GM23248 (cell line): Measurements from ENCODE around the gene CEMIP2. TPM values are rescaled to one million over a fixed set of nuclear protein-coding genes. Genes with fewer than 3 reads are reported as not detected.

ENCODE experiments used
- DNase-seq: peaks from one replicate; pipeline ENCODE4 v3.0.0-alpha.2; 2015
- H2AFZ ChIP-seq: fragments of 200-600 bp; sonication (generic); 2 replicates; pipeline ENCODE4 v1.6.1; 2016; ENCODE audit warnings: antibody characterized with exemption
- H3F3A ChIP-seq: fragments of 200-600 bp; sonication (generic); 2 replicates; pipeline ENCODE4 v1.6.1; 2016; ENCODE audit warnings: mild to moderate bottlenecking, antibody characterized with exemption, mixed run types; ENCODE audit not compliant: insufficient read depth
- H3K27ac ChIP-seq: fragments of 200-600 bp; sonication (generic); 2 replicates; pipeline ENCODE4 v1.5.1; 2016; ENCODE audit warnings: mild to moderate bottlenecking
- H3K27me3 ChIP-seq: fragments of 200-600 bp; sonication (generic); replicated peaks from 2 replicates; pipeline ENCODE4 v1.6.1; 2016; ENCODE audit warnings: mild to moderate bottlenecking; ENCODE audit not compliant: insufficient read depth
- H3K36me3 ChIP-seq: fragments of 200-600 bp; sonication (generic); 2 replicates; pipeline ENCODE4 v1.6.1; 2016; ENCODE audit warnings: low read depth, mild to moderate bottlenecking
- H3K4me1 ChIP-seq: fragments of 200-600 bp; sonication (generic); 2 replicates; pipeline ENCODE4 v1.6.1; 2016; ENCODE audit warnings: mild to moderate bottlenecking; ENCODE audit not compliant: insufficient read depth
- H3K4me2 ChIP-seq: fragments of 200-600 bp; sonication (generic); one replicate; pipeline ENCODE4 v1.6.1; 2016; ENCODE audit warnings: mild to moderate bottlenecking; ENCODE audit not compliant: unreplicated experiment
- H3K4me3 ChIP-seq: fragments of 200-600 bp; sonication (generic); 2 replicates; pipeline ENCODE4 v1.5.1; 2016; ENCODE audit warnings: mild to moderate bottlenecking
- H3K79me2 ChIP-seq: fragments of 200-600 bp; sonication (generic); 2 replicates; pipeline ENCODE4 v1.6.1; 2016; ENCODE audit warnings: mild to moderate bottlenecking; ENCODE audit not compliant: insufficient read depth
- H3K9ac ChIP-seq: fragments of 200-600 bp; sonication (generic); 2 replicates; pipeline ENCODE4 v1.6.1; 2016; ENCODE audit warnings: mild to moderate bottlenecking
- H3K9me2 ChIP-seq: fragments of 200-600 bp; sonication (generic); 2 replicates; pipeline ENCODE4 v1.6.1; 2016; ENCODE audit warnings: mixed run types, mild to moderate bottlenecking, moderate library complexity; ENCODE audit not compliant: insufficient read depth
- H3K9me3 ChIP-seq: fragments of 200-600 bp; sonication (generic); one replicate; pipeline ENCODE4 v1.6.1; 2017; ENCODE audit warnings: low read depth
- H4K20me1 ChIP-seq: fragments of 200-600 bp; sonication (generic); 2 replicates; pipeline ENCODE4 v1.6.0; 2016; ENCODE audit not compliant: insufficient read depth
- EZH2 ChIP-seq: fragments of 200-600 bp; sonication (generic); IDR thresholded peaks from 2 replicates; pipeline ENCODE4 v1.6.1; 2018; ENCODE audit warnings: antibody characterized with exemption, mild to moderate bottlenecking; ENCODE audit not compliant: insufficient read depth, poor library complexity, severe bottlenecking
- EZH2phosphoT487 ChIP-seq: fragments of 200-600 bp; sonication (generic); IDR thresholded peaks from 2 replicates; pipeline ENCODE4 v1.6.1; 2018; ENCODE audit warnings: antibody characterized with exemption, moderate library complexity, mild to moderate bottlenecking, low read depth; ENCODE audit not compliant: insufficient read depth
- WGBS, 2 experiments: methylation state at CpG; one replicate each; pipeline ENCODE4 v1.1.6; 2015 to 2017; ENCODE audit warnings: low lambda C conversion rate in 2 of 2, low coverage in 1 of 2; ENCODE audit errors: missing lambda C conversion rate in 2 of 2; 5-methylcytosine and 5-hydroxymethylcytosine counted together
- in situ Hi-C: fragments of 300-500 bp; cut with MboI; formaldehyde crosslinking; loops from 2 replicates; pipeline ENCODE4 v1.15.0; 2020
- polyA plus RNA-seq: library from polyadenylated mRNA; unstranded; fragments of >200 nt; fragmentation: Nextera tagmentation; extraction: Ambion mirVana; gene quantifications from 2 replicates; pipeline ENCODE4 v1.2.1, GENCODE V29; 2016
- total RNA-seq: library from RNA; depleted of rRNA; stranded (reverse); fragments of >200 nt; shearing (Covaris generic); gene quantifications from 2 replicates; pipeline ENCODE4 v1.2.3, GENCODE V29; 2014

The CEMIP2 gene
- total and polyA plus RNA-seq, 2 experiments from 2014 or later, result 12.7 to 40.4 TPM

DNA sequence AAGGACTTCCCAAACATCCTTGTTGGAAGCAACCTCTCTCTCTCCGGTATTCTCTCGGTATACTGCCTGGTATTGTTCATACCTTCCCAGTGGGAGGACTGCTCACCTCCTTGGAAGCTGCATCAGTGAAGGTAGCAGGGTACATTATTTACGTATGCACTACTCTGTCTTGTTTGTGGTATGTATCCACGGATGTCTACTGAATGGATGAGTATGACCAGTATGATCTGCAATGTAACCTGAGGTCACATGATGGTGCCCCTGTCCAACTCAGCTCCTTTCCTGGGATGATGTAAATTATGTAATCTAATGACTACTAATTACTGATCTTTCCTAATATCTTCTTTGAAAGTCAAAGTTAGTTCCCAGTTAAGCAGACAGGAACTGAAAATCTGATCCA, 32.1 kb downstream of the CEMIP2 start:
- 0 out of 2 replicates have a peak, but pooled peaks cover 4% of the 10 kb centered on the region for H4K20me1 ChIP-seq
- no peaks in the 10 kb centered on the region for H3K9me3 ChIP-seq

DNA sequence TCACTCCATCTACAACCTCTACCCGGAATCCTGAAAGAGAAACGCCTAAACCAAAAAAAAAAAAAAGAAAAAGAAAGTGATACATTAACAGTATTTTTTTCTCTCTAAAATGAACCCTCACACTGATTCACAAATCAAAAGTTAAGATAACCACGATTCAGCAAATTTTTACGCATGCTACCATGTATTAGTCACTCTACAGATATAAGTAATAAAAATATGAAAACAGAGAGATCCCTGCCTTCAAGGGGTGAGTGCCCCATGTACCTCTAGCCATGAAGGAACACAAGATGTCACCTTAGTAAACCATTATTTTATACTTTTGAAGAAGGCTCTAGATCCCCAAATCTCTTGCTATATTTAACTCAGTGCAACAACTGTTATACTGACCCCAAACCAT, 33.4 kb downstream of the CEMIP2 start:
- 95 to 98% methylated on average over 4 of the region's 4 CpGs for WGBS, 2 experiments
- in situ Hi-C loops, result no loop called here
- no peak overlapping the region for H3K27ac ChIP-seq
- peaks cover 10% of the 10 kb centered on the region for H3K4me1 ChIP-seq
- 0 out of 2 replicates have a peak, but pooled peaks cover 4% of the 10 kb centered on the region for H4K20me1 ChIP-seq
- H3K4me3 ChIP-seq, result no peak overlapping the region
- H3K9me2 ChIP-seq, result no peaks in the 10 kb centered on the region
- TF ChIP-seq EZH2phosphoT487, result no peak
- TF ChIP-seq EZH2, result no peak
- H3K27me3 ChIP-seq, result no peaks in the 10 kb centered on the region
- no peak overlapping the region for H2AFZ ChIP-seq
- no peak overlapping the region for H3K4me2 ChIP-seq
- H3K9ac ChIP-seq, result no peak overlapping the region
- H3K36me3 ChIP-seq, result peaks cover 33% of the 10 kb centered on the region
- no peaks in the 10 kb centered on the region for H3K9me3 ChIP-seq
- DNase-seq, result no peak
- peaks cover 36% of the 10 kb centered on the region for H3K79me2 ChIP-seq
- peaks cover 7% of the 10 kb centered on the region; the same call in 1 of the 2 replicates for H3F3A ChIP-seq

More for the DNA sequence above, 32.1 kb downstream of the CEMIP2 start:
- Histone ChIP-seq H2AFZ (no peak overlapping the region), H3K4me1 (peaks cover 10% of the 10 kb centered on the region), H3K9ac (no peak overlapping the region), H3K4me3 (no peak overlapping the region), H3K4me2 (no peak overlapping the region), H3F3A (no peaks in the 10 kb centered on the region; the same call in 1 of the 2 replicates), H3K27me3 (no peaks in the 10 kb centered on the region), H3K27ac (no peak overlapping the region), H3K79me2 (peaks cover 49% of the 10 kb centered on the region), H3K36me3 (peaks cover 23% of the 10 kb centered on the region), H3K9me2 (no peaks in the 10 kb centered on the region)
- in situ Hi-C loops, result no loop called here
- 93% methylated on average over 4 of the region's 4 CpGs for WGBS, 2 experiments
- DNase-seq, result no peak
- TF ChIP-seq EZH2, result no peak
- no peak for TF ChIP-seq EZH2phosphoT487

DNA sequence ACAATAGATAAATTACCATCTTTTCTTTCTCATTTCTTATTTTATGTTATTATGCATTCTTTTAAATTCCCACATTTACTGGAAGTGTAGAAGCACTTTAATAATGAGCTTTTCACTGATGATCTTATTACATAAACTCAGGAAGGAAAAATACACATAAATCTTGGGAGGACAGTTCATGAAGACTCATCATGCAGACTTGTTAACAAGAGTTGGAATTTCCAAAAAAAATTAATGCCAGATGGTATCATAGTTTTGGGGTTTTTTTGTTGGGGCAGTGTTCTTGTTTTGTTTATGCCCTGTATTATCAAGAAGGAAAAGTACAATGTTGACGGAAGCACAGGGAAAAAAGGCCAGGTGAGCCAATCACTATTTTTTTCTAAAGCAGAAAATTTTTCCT, 35.1 kb downstream of the CEMIP2 start:
- Histone ChIP-seq H3K9me2 (no peaks in the 10 kb centered on the region), H3K27me3 (no peaks in the 10 kb centered on the region), H3K79me2 (peaks cover 33% of the 10 kb centered on the region; the same call in 1 of the 2 replicates), H3K4me1 (peaks cover 10% of the 10 kb centered on the region), H3K4me3 (no peak overlapping the region), H4K20me1 (0 out of 2 replicates have a peak, but pooled peaks cover 4% of the 10 kb centered on the region), H3K9ac (no peak overlapping the region), H3K36me3 (peaks cover 34% of the 10 kb centered on the region), H3F3A (peaks cover 10% of the 10 kb centered on the region; the same call in 1 of the 2 replicates), H3K27ac (no peak overlapping the region), H3K9me3 (no peaks in the 10 kb centered on the region), H2AFZ (no peak overlapping the region), H3K4me2 (peak overlapping the region; percentile 34)
- 18 to 21% methylated on average over 1 of the region's 1 CpG for WGBS, 2 experiments
- peak; percentile 46 for DNase-seq
- TF ChIP-seq EZH2phosphoT487 (no peak), EZH2 (no peak)
- in situ Hi-C loops, result no loop called here

DNA sequence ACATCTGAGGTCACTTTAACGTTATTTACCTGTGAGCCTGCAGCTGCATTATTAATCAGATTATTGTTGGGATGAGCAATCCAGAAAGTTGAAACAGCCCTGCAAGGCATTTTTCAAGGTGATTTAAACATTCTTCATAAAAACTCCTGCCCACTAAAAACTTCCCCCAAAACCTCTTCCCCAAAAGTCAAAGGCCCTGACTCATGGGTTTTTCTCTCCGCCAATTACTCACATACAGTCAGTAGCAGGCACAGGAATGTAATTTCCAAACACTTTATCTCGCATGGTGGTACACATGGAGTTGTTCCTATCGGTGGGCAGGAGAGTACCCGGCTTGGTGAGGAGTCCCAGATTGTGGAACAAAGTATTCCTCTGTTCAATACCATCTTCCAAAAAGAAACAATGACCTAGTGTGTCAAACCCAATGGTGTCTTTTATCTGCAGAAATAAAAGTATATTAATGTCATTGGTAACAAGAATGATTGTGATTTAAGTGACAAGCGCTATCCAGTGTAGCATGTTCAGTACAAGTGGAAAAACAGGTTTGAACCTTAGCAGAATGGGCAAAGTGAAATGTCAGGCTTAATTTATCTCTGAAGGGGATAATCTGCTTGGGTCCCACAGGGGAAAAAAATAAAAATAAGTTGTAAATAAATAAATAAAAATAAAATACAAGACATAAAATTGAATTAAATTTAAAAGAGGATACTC, 38.3 kb downstream of the CEMIP2 start:
- TF ChIP-seq EZH2 (no peak), EZH2phosphoT487 (no peak)
- DNase-seq, result no peak
- no peaks in the 10 kb centered on the region for H4K20me1 ChIP-seq
- H3K4me3 ChIP-seq, result no peak overlapping the region
- no peak overlapping the region for H3K9ac ChIP-seq
- H3K27ac ChIP-seq, result no peak overlapping the region
- H3K79me2 ChIP-seq, result peaks cover 13% of the 10 kb centered on the region; the same call in 1 of the 2 replicates
- in situ Hi-C loops, result no loop called here
- H3K9me3 ChIP-seq, result no peaks in the 10 kb centered on the region
- H3F3A ChIP-seq, result peaks cover 32% of the 10 kb centered on the region; the same call in 1 of the 2 replicates
- H2AFZ ChIP-seq, result no peak overlapping the region
- H3K27me3 ChIP-seq, result no peaks in the 10 kb centered on the region
- 91 to 92% methylated on average over 6 of the region's 6 CpGs for WGBS, 2 experiments
- H3K4me1 ChIP-seq, result peaks cover 26% of the 10 kb centered on the region
- H3K9me2 ChIP-seq, result no peaks in the 10 kb centered on the region
- H3K36me3 ChIP-seq, result peaks cover 39% of the 10 kb centered on the region
- H3K4me2 ChIP-seq, result no peak overlapping the region
